Measurements from ENCODE around the gene PSMB7.

DNA sequence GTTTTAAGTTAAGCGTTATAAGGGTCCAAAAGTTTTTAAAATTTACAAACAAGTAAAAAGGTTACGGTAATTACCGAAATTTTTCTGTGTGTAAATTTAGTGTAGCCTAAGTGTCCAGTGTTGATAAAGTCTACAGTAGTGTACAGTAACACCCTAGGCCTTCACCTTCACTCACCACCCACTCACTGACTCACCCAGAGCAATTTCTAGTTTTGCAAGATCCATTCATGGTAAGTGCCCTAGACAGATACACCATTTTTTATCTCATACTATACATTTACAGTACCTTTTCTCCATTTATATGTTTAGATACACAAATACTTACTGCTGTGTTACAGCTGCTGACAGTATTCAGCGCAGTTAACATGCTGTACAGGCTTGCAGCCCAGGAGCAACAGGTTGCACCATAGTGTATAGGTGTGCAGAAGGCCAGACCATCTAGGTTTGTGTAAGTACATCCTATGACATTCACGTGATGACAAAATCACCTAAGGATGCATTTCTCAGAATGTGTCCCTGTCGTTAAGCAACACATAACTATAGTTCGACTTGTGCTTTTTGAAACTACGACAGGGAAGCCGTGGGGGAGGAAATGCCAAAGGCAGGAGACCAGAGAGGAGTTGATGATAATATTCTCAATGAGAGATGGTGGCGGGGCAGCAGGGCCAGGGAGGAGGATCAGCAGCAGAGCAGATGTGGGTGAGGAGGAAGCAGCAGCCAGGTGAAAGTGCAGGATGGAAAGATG is 48.6 kb downstream of the PSMB7 start:
- TF ChIP-seq, protein P1, sequence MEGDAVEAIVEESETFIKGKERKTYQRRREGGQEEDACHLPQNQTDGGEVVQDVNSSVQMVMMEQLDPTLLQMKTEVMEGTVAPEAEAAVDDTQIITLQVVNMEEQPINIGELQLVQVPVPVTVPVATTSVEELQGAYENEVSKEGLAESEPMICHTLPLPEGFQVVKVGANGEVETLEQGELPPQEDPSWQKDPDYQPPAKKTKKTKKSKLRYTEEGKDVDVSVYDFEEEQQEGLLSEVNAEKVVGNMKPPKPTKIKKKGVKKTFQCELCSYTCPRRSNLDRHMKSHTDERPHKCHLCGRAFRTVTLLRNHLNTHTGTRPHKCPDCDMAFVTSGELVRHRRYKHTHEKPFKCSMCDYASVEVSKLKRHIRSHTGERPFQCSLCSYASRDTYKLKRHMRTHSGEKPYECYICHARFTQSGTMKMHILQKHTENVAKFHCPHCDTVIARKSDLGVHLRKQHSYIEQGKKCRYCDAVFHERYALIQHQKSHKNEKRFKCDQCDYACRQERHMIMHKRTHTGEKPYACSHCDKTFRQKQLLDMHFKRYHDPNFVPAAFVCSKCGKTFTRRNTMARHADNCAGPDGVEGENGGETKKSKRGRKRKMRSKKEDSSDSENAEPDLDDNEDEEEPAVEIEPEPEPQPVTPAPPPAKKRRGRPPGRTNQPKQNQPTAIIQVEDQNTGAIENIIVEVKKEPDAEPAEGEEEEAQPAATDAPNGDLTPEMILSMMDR (IDR thresholded peaks at IDR 0.05; ENCODE audit: low read depth, low read length): no peak
- TF ChIP-seq POLR2A (IDR thresholded peaks at IDR 0.05; ENCODE audit: extremely low read depth, insufficient read length): no peak

All from NB4 (cell line).